Measurements from ENCODE around the gene FRZB.

DNA sequence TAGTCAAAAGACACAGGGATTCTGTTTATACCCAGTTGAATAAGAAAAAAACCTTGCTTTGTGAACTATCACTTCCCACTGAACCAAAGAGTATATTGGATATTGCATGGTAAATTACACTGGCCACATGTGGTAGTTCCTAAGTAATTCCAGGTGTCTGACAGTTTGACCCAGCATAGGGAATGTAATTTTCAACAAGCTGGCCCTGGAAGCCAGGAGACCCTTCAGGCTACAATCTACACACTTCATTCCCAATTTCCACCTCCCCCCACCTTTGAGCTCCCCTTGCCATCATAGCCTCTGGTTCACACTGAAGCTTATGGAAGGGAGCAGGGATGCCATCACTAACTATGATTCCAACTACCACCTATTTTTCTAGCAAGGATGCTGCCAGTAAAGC, 2.8 kb downstream of the FRZB start:
- TF ChIP-seq, protein P1, sequence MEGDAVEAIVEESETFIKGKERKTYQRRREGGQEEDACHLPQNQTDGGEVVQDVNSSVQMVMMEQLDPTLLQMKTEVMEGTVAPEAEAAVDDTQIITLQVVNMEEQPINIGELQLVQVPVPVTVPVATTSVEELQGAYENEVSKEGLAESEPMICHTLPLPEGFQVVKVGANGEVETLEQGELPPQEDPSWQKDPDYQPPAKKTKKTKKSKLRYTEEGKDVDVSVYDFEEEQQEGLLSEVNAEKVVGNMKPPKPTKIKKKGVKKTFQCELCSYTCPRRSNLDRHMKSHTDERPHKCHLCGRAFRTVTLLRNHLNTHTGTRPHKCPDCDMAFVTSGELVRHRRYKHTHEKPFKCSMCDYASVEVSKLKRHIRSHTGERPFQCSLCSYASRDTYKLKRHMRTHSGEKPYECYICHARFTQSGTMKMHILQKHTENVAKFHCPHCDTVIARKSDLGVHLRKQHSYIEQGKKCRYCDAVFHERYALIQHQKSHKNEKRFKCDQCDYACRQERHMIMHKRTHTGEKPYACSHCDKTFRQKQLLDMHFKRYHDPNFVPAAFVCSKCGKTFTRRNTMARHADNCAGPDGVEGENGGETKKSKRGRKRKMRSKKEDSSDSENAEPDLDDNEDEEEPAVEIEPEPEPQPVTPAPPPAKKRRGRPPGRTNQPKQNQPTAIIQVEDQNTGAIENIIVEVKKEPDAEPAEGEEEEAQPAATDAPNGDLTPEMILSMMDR (IDR thresholded peaks at IDR 0.05) = no peak
- no peak for TF ChIP-seq POLR2A (IDR thresholded peaks at IDR 0.05)
